PC-3 (cell line): ENCODE data around the gene CD276. TPM values are rescaled to one million over a fixed set of nuclear protein-coding genes. Genes with fewer than 3 reads are reported as not detected.

Source experiments
- ATAC-seq: fragments of 200-7000 bp; cut with Tn5 transposase; 2 replicates; pipeline ENCODE4 v1.9.1; 2020; ENCODE audit warnings: mild to moderate bottlenecking, moderate library complexity
- BruUV-seq: library from RNA; stranded (reverse); fragments of 400-500 nt; replicated peaks from 2 replicates; lab custom pipeline; 2021; lab: Mats Ljungman, UMichigan
- CTCF ChIA-PET: fragments of 300-600 bp; sonication (Branson Sonifier 250); formaldehyde crosslinking; loops from one replicate; lab custom pipeline; 2022; ENCODE audit warnings: antibody characterized with exemption; lab: Charles Lee
- POLR2A ChIA-PET: fragments of 300-600 bp; sonication (Branson Sonifier 250); formaldehyde crosslinking; loops from one replicate; lab custom pipeline; 2022; ENCODE audit warnings: antibody characterized with exemption; ENCODE audit not compliant: unreplicated experiment; lab: Charles Lee
- DNase-seq: peaks from one replicate; pipeline ENCODE4 v3.0.0-alpha.2; 2015
- H2AFZ ChIP-seq: fragments of 300-600 bp; sonication (generic); 2 replicates; pipeline ENCODE4 v1.6.0; 2016; ENCODE audit warnings: antibody characterized with exemption, low read length
- H3F3A ChIP-seq: fragments of 300-600 bp; sonication (generic); one replicate; pipeline ENCODE4 v1.6.0; 2017; ENCODE audit warnings: antibody characterized with exemption, low read length, control low read depth, mild to moderate bottlenecking; ENCODE audit not compliant: unreplicated experiment
- H3K27ac ChIP-seq: fragments of 300-600 bp; sonication (generic); 2 replicates; pipeline ENCODE4 v1.5.1; 2016; ENCODE audit warnings: mild to moderate bottlenecking, low read length
- H3K27me3 ChIP-seq: fragments of 300-600 bp; sonication (generic); 2 replicates; pipeline ENCODE4 v1.6.1; 2016; ENCODE audit warnings: low read length, mixed read lengths
- H3K36me3 ChIP-seq: fragments of 300-600 bp; sonication (generic); 2 replicates; pipeline ENCODE4 v1.6.1; 2016; ENCODE audit warnings: low read depth, mixed run types, low read length, mixed read lengths
- H3K4me1 ChIP-seq: fragments of 300-600 bp; sonication (generic); 2 replicates; pipeline ENCODE4 v1.5.1; 2016; ENCODE audit warnings: low read length; ENCODE audit not compliant: insufficient read depth
- H3K4me2 ChIP-seq: fragments of 300-600 bp; sonication (generic); 2 replicates; pipeline ENCODE4 v1.6.0; 2016; ENCODE audit warnings: low read length
- H3K4me3 ChIP-seq: fragments of 300-600 bp; sonication (generic); 2 replicates; pipeline ENCODE4 v1.5.1; 2016; ENCODE audit warnings: mild to moderate bottlenecking, low read length, mixed read lengths
- H3K79me2 ChIP-seq: fragments of 300-600 bp; sonication (generic); 2 replicates; pipeline ENCODE4 v1.6.1; 2017; ENCODE audit warnings: low read length, mixed read lengths
- H3K9ac ChIP-seq: fragments of 300-600 bp; sonication (generic); 2 replicates; pipeline ENCODE4 v1.6.0; 2016; ENCODE audit warnings: mild to moderate bottlenecking, low read length
- H3K9me2 ChIP-seq: fragments of 300-600 bp; sonication (generic); replicated peaks from 2 replicates; pipeline ENCODE4 v1.6.1; 2016; ENCODE audit warnings: mixed run types, low read length, mixed read lengths
- H3K9me3 ChIP-seq: fragments of 300-600 bp; sonication (generic); 2 replicates; pipeline ENCODE4 v1.6.1; 2016; ENCODE audit warnings: low read length, mixed read lengths
- H4K20me1 ChIP-seq: fragments of 300-600 bp; sonication (generic); 2 replicates; pipeline ENCODE4 v1.6.1; 2016; ENCODE audit warnings: low read length, mixed read lengths
- EZH2 ChIP-seq: fragments of 300-600 bp; sonication (generic); IDR thresholded peaks from one replicate; pipeline ENCODE4 v1.6.1; 2017; ENCODE audit warnings: antibody characterized with exemption, mild to moderate bottlenecking, low read length; ENCODE audit not compliant: unreplicated experiment
- EZH2phosphoT487 ChIP-seq: fragments of 300-600 bp; sonication (generic); IDR thresholded peaks from 2 replicates; pipeline ENCODE4 v1.6.1; 2018; ENCODE audit warnings: mild to moderate bottlenecking, antibody characterized with exemption, low read length, borderline replicate concordance
- intact Hi-C: fragments of 100-400 bp; cut with micrococcal nuclease; formaldehyde crosslinking; loops from 2 replicates; pipeline ENCODE4 v1.9.0; 2023
- total RNA-seq: library from RNA; depleted of rRNA; stranded (reverse); fragments of >200 nt; gene quantifications from 2 replicates; pipeline ENCODE4 v1.2.3, GENCODE V29; 2014
- TF ChIP-seq, protein P1 (sequence below): fragments of 300-600 bp; sonication (generic); conservative IDR thresholded peaks from 2 replicates; pipeline ENCODE4 v1.5.1; 2017; ENCODE audit warnings: antibody characterized with exemption, low read depth, mild to moderate bottlenecking, low read length

Gene CD276
- total RNA-seq, 1 experiment from 2014 or later: 85.3 TPM

DNA sequence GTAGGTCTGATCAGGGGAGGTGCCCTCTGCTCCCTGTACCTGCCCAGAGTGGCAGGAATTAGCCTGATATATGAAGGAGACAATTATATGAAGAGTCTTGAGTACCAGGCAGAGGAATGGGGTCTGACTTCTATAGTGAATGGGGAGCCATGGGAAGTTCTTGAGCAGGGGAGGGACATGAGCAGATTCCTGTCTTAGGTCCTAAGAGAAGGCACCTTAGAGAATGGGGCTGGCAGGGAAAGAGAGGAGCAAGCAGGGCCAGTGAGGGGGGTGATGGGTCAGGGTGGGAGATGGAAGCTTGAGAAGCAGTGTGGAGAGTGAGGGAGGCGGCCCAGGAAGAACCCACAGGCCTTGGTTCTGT, 12.4 kb downstream of the CD276 start:
- ChIA-PET CTCF (interaction anchor here (1.7 kb wide), 1 partner anchor 60 kb away, joined by 12 read pairs; no protein-coding TSS in a partner anchor), POLR2A (no interaction called here)
- Histone ChIP-seq H2AFZ (no peak overlapping the region), H3K4me1 (peaks cover 23% of the 10 kb centered on the region), H3K9me3 (no peaks in the 10 kb centered on the region), H3K4me3 (no peak overlapping the region), H3K36me3 (peaks cover 11% of the 10 kb centered on the region; the same call in 1 of the 2 replicates), H3K4me2 (peak overlapping the region; percentile 56), H3F3A (no peaks in the 10 kb centered on the region), H3K9ac (peak overlapping the region; percentile 28), H3K27ac (peak overlapping the region; percentile 84), H4K20me1 (peaks cover 3% of the 10 kb centered on the region; the same call in 1 of the 2 replicates), H3K27me3 (no peaks in the 10 kb centered on the region), H3K79me2 (peaks cover 67% of the 10 kb centered on the region), H3K9me2 (no peaks in the 10 kb centered on the region)
- intact Hi-C loops: no loop called here
- no peak for TF ChIP-seq EZH2phosphoT487
- TF ChIP-seq, protein P1, sequence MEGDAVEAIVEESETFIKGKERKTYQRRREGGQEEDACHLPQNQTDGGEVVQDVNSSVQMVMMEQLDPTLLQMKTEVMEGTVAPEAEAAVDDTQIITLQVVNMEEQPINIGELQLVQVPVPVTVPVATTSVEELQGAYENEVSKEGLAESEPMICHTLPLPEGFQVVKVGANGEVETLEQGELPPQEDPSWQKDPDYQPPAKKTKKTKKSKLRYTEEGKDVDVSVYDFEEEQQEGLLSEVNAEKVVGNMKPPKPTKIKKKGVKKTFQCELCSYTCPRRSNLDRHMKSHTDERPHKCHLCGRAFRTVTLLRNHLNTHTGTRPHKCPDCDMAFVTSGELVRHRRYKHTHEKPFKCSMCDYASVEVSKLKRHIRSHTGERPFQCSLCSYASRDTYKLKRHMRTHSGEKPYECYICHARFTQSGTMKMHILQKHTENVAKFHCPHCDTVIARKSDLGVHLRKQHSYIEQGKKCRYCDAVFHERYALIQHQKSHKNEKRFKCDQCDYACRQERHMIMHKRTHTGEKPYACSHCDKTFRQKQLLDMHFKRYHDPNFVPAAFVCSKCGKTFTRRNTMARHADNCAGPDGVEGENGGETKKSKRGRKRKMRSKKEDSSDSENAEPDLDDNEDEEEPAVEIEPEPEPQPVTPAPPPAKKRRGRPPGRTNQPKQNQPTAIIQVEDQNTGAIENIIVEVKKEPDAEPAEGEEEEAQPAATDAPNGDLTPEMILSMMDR: no peak
- no peak for TF ChIP-seq EZH2
- DNase-seq (no peak), ATAC-seq (no peak)
- no TSS peak for BruUV-seq

DNA sequence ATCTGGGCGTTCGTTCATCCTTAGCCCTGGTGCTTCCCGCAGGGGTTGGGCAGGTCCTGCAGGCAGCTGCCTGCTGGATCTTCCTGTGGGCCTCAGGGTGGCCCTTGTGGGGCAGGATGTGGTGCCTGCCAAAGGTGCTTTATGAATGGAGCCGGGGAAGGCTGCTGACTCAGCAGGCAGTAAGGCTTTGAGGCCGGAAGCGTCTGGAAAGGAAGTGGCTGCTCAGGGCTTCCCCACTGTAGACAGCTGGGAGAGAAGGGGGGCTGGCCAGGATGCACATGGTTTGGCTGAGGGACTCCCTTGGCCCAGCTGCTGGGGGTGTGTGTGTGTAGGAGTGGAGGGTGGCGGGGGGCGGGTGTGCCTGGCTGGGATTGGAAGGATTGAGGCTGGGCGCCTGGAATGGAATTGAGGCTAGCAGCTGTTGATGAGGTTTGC, 12.9 kb downstream of the CD276 start:
- H4K20me1 ChIP-seq: no peaks in the 10 kb centered on the region
- no peaks in the 10 kb centered on the region for H3K27me3 ChIP-seq
- H3F3A ChIP-seq: no peaks in the 10 kb centered on the region
- no peak overlapping the region for H2AFZ ChIP-seq
- DNase-seq: peak; percentile 96
- no peaks in the 10 kb centered on the region for H3K9me3 ChIP-seq
- no peak for TF ChIP-seq EZH2phosphoT487
- TF ChIP-seq, protein P1: no peak
- no peak for TF ChIP-seq EZH2
- H3K4me3 ChIP-seq: no peak overlapping the region
- intact Hi-C loops: no loop called here
- ATAC-seq: peak; percentile 94
- ChIA-PET CTCF (interaction anchor here (1.7 kb wide), 1 partner anchor 61 kb away, joined by 12 read pairs; no protein-coding TSS in a partner anchor), POLR2A (no interaction called here)
- no TSS peak for BruUV-seq
- peak overlapping the region; percentile 84 for H3K27ac ChIP-seq
- no peaks in the 10 kb centered on the region for H3K9me2 ChIP-seq
- peak overlapping the region; percentile 56; the same call in 1 of the 2 replicates for H3K4me2 ChIP-seq
- H3K36me3 ChIP-seq: peaks cover 11% of the 10 kb centered on the region; the same call in 1 of the 2 replicates
- peaks cover 63% of the 10 kb centered on the region for H3K79me2 ChIP-seq
- H3K4me1 ChIP-seq: peaks cover 23% of the 10 kb centered on the region
- peak overlapping the region; percentile 28 for H3K9ac ChIP-seq
